Fibroblast of the conjunctiva (primary cell): ENCODE measurements around the gene TTC7B.

Experiments used
- DNase-seq: peaks from one replicate; pipeline ENCODE4 v3.0.0-alpha.2; 2010; ENCODE audit warnings: low read depth

Gene TTC7B

DNA sequence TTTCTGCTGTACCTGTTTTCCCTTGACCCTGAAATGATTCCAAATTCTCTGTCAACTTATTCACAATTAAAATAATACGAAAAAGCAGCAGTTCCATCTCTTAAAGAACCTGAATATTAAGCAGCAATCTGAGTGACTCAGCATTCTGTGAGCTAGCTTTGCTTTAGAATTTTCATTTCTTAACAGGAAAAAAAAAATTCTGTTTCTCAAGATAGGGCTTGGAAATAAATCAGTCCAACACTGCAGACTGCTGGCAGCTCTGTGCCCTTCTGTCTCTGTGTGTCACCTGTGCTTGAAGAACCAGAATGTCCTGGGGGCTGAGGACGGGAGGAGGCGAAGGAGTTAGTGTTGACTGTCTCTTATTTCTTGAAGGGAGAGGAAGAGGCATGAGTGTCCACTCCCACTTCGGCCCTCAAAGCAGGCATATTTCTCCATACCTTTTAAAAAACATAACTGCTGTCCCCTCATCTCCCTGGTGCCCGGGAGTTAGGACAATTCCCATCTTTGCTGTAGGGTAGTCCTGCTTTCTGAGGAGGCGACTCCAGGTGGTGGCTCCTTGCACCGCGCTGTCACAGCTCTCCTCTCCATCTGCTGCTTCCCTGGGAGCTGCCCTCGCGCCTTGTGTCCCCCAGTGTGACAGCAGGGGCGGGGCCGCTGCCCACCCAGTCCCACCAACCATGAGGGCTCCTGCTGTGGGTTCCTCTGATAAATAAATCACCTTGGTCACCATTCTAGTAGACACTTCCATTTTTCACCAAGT lies 216.3 kb downstream of the TTC7B start:
- DNase-seq = no peak

DNA sequence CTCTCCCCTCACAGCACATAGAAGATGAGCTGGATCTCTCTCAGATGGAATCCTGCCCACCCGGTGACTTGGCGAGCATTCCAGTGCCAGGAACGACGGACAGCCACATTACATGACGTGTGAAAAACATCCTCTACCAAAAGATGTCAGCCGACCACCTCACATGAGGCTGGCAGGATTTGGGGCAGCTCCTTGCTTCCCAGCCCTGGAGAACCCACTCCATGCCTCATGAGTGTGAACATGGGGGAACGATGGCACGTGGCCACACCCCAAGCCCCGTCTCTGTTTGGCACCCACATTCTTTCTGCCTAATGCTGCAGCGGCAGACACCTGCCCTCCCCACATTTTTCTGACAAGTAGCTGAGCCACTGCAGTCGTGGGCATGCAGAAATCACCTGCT lies 216.9 kb downstream of the TTC7B start:
- DNase-seq = no peak

DNA sequence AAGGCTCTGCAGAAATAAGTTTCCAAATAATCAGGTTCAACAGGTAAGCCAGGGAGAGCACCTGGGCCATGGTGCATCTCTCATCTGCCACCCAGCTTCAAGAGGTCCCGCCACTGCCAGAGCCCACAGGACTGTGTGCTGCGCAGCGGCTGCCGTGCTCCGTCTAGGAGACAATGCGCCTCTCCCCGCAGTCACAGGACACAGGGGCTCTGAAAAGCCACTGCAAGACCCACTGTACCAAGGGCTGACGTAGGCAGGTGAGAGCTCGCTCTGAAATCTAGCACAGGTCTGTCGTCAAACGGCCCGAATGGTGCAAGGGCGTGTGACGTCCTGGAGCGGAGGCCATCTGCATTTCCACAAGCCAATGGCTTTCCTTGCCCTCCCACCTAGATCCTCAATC lies 218.3 kb downstream of the TTC7B start:
- DNase-seq = no peak

DNA sequence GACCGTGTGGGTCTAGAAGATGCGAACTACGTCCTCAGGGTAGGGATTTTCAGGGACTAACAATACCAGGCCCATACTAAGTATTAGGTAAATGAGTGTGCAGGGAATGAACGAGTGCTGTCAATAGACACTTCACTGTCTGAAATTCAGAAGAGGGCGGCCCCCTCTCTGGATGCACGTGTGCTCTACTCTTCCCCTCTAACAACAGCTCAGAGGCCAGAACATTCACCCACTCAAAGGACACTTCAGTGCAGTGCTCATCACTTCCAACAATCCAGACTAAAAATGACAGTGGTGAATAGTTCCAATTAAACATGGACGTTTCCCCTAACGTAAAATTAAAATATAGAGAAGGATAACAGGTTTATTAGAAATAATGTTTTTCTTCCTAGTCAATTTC lies 219.5 kb downstream of the TTC7B start:
- no peak for DNase-seq

DNA sequence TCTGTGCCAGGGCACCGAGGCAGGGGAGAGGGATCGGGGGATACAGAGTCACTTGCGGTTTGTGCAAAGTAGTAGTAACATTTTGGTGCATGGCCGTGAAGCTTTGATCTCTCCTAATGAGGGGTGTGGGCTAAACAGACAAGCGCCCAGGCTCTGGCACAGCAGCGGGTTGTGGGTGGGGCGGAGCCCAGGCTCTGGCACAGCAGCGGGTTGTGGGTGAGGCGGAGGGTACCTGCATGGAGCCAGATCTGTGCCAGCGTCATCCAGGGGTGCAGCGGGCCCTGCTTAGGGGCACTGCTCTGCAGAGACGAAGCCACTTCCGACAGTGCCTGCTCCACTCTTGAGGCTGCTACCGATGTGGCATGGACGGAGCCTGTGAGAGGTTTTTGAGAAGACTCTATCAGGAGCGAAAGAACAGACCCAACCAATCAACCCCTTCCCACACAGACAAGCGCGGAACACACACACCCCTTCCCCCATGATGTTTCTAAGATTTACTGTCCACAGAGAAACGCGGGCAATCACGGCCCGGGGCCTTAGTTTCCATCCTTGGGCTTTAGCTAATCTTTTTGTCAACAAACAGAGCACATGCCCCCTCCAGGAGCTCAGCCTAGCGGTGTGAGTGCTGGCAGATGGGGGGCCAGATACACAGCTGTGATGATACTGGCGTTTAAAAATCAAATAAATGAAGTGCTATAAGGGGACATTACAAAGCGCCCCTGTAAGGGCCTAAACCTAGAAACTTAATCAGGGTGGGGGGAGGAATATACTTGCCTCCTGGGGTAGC lies 222.8 kb downstream of the TTC7B start:
- DNase-seq = no peak

DNA sequence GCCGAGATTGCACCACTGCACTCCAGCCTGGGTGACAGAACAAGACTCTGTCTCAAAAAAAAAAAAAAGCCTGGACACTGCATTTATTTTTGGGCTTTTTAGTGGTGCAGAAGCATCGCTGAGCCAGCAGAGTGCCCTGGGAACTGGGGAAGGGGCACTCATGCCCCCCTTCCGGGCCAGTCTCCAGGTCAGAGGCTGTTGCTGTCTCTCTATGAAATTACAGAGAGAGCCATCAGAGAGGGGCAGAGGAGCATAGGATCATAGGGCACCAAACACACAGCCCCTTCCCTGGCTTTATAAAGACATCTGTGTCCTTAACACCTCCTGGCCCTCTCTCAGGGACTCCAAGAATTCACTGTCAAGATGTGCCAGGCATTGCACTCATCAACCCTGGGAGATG lies 223.6 kb downstream of the TTC7B start:
- no peak for DNase-seq

DNA sequence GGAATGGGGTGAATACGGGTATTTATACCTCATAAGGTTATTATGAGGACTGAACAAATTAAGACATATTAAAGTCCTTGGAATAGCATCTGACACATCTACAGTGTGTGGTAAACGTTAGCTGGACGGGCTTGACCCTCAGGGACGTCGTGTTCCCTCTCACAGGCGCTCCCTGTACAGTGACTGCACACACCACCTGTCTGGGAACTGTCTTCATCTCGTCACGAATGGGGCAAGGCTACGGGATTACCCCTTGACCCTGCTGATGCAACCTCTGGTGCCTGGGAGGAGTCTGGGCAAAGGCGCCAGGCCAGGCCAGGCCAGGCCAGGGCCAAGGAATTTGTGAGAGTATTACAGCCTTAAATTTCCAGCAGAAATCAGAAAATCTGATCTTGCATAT lies 228.3 kb downstream of the TTC7B start:
- no peak for DNase-seq

DNA sequence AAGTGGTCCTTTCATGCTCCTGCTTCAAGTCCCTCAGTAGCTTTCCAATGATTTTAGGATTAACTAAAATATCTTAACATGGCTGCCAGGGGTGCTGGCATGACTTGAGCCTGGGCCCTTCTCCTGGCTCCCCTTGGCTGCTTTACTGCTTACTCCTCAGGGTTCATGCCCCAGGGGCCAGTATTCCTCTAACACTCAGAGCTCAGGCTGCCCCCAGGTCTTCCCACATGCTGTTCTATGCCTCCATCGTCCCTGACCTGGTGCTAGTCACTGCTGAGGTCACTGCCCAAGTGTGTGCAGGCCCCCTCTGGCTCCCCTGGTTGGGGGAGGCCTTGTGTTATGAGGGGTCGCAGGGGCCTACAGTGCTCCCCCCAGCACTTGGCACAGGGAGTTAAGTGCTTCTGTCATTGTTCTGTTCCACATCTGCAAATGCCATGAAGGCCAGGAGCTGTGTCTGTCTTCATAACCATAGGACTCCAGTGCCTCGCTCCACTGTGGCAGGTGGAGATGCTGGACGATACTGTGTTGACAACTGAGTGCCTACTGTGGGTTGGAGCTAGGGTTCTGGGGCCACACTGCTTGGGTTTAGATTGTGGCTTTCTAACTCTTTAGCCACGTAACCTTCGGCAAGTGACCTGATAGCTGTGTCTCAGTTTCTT lies 228.8 kb downstream of the TTC7B start:
- DNase-seq = no peak

DNA sequence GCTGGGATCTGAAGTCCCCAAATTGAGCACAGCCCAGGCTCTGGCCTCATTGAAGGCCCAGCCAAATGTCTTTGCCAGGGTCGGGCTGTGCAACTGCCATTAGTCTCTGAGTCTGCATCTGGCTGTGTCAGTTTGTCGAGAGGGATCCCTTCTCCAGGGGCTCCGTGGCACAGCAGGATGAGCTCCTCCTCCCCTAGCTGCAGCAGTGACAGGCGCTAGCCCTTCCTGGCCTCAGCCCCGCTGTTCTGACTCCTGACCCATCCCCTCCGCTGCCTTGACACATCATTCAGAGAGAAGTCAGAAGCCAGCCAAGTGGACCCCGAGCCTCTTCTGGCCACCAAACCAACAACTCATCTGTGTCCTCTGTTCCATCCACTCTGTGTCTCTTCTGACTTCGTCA lies 231.1 kb downstream of the TTC7B start:
- DNase-seq = no peak

DNA sequence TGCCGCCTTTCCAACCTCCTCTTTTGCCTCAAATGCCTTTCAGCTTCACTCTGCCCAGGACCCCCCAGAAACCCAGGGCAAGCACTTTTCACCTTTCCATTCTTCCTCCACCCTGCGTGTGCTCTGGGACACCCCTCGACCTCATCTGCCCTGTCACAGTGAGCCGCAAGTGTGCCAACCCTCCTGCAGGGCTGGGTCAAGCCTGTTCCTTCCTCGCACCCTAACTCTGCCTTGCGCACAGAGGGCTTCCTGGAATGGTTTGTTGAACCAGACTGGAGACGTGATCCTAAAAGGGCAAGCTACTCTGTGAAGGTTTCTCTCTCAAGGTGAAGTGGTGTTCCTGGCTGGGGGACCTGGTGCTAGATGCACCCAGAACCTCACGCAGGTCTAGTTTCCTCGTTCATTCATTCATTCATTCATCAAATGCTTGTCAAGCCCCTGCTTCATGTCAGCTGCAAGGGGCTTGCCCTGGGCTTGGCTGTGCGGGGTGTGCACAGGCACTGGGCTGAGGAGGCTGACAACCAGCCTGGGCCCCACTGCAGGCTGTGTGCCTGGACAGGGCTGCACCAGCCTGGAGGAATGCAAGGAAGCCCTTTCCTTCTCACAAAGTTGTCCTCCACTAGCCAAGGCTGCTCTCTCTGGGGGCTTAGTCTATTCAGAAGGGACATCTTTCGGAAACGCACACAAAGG lies 232.2 kb downstream of the TTC7B start:
- DNase-seq = no peak

DNA sequence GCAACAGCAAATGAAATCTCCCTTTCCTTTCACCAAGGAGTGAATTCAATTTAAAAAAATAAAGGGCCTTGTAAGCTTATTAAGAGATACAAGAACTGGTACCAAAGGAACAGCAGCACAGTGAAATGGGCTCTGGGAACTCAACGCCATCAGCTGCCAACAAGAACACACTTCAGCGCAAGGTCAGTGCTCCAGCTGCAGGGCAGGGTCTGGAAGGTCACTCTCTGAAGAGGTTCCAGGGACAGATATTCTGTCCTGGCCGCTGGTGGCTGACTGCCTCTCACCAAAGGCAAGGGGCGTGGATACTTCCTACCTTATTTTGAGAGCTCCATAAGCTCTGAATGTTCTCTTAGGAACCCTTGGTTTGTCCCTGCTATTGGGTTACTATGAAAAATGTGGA lies 232.8 kb downstream of the TTC7B start:
- DNase-seq = no peak

DNA sequence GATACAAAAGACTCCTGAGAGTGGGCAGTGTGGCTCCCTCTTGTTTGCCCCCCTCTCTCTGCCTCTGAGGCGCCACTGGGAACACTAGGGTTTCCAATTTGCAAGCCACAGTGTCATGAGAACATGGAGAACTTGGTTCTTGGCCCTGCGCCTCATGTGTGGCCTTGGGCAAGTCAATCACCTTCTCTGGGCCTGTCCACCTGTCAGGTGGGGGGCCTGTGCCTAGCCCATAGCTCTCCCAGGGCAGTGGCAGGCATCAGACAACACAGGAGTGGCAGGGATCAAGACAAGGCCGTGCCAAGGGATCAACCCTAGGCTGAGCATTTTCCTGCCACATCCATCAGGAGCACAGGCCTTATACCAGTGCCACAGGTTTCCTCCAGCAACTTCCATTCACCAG lies 234.1 kb downstream of the TTC7B start:
- DNase-seq = no peak

DNA sequence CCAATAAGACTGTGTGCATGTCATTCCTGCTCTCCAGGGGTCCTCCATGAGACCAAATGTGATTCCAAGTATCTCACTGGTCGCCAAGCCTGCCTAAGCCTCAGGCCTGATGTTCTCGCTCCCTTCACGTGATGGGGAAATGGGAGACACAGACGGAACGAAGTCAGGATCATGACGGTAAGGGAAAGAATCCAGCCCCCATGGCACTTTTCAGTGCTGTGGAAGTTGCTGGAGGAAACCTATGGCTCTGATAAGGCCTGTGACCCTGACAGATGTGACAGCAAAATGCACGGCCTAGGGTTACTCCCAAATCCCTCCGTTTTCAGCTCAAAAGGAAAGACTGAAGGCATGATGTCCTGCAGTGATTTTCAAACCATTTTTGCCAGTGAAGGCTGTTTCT lies 234.5 kb downstream of the TTC7B start:
- DNase-seq = no peak

DNA sequence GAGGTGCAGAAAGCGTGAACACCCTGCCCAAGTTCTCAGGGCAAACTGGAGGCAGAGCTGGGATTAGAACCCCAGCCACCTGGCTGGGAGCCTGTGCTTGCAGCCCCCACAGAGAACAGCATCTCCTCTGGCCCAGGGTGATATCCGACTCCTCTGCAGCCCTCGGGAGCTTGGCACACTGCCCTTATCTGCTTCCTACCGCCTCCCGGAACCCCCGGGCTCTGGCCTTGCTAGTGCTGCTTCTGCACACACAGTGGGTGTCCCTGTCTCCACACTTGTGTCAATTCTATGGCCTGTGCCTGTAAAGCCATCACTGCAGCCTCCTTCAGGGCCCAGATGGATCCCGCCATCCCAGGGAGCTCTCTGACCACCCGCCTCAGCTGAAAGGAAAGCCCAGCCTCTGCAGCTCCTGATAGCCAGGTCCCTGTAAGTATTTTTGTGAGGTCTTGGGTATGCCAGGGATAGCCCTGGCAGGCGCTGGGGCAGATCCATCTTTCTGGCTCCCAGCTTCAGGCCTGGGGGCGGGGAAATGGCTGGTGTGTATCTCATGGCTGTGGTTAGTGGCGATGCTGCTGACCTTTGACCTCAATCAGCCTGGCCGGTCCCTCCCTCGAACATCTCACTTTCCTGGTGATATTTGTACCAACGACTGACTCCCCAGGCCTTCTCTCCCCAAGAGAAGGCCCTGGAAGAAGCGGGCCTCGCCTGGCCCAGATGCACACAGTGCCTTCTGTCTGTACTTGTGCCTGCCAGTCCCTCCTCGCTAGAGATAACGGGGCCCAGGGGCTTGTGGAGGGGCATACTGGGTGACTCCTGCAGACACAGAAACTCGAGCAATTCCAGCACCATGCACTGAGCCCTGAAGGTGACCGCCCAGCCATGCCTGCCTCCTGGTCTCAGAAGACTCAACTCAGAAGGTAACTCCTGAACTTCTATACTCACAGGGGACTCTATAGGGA lies 235.6 kb downstream of the TTC7B start:
- no peak for DNase-seq

DNA sequence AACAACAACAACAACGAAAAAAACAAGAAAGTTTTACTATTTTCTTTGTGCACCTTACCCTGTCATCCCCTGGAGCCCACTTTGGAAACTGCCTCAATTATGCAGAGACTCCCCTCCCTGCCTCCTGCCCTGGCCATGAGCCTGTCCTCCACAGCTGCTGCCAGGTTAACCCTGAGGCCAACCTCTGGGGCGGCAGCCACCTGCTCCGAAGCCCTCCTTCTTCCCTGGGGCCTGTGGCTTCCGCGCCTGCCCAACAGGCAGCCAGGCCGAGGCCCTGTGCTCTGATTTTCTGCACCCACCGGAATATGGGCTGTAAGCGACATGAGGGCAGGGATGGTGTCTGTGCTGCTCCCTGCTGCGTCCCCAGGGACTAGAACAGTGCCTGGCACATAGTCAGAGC lies 236.4 kb downstream of the TTC7B start:
- DNase-seq = no peak

DNA sequence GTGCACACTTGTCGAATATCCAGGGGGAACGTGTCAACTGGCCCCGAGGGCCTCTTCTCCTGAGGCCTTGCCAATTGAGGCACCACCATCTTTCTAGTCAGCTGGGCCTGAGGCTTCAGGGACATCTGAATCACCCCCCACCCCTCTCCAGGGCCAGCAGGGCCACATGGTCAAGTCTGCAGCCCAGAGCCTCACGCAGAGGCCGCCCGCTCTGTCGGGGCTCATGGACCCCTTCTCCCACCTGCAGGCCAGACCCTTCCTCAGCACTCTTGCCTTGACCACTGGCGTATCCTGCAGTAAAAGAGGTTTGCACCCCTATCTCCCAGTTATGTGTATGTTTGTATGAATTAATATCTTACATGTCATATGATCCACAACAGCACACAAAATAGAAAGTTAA lies 237.1 kb downstream of the TTC7B start:
- DNase-seq = no peak

DNA sequence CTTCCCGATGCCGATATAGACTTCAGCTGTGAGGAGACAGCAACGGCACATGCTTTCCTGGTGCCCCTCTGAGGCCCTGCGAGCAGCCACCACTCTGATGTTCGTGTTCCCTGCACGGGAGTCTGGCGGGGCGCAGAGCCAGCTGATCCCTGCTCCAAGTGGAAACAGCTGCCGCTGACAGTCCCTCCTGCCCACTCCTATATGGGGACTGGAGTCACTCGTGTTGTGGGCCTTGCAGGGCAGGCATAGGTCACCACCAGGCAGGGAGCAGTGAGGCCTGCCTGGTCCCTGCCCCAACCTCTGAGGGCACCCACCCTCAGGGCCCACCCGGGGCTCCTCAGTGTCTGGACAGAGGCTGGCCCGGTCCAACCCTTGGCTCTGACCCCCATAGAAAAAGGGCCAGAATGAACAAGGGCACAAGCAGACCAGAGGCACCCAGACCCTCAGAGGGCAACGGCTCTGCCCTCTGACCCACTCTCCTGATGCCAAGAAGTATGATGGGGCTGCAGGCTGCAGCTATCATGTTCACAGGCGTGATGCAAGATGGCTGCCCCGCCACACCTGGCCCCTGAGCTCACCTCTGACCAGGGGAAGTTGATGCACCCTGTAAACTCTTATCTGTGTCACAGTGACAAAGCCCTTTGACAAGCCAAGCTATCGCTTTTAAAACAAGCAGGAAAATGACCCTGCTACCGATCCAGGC lies 237.8 kb downstream of the TTC7B start:
- DNase-seq = no peak

DNA sequence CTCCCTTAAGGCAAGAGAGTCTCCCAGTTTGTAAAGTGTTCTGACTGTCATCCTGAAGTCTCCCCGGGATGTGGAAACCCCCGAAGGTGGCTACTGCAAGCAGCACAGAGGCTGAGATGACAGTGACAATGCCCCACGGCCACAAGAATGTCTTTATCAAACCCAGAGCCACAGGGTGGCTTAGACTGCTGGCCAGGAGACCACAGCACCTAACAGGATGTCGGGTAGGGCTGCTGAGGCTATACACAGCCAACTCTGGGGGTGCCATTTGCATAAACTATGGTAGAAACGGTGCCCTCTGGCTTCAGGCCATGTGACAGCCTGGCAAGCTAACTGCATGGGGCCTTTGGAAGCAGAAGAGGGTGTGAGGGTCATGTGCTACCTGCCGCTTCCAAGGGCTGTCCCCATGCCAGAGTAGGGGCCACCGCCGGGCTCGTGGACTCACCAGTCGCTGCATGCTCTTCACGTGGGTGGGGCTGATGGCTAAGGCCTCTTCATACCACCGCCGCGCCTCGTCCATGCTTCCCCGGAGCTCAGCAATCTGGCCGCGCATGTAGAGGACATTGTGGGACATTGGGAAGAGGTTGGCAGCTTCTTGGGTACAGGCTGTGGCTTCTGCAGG lies 238.5 kb downstream of the TTC7B start:
- no peak for DNase-seq

DNA sequence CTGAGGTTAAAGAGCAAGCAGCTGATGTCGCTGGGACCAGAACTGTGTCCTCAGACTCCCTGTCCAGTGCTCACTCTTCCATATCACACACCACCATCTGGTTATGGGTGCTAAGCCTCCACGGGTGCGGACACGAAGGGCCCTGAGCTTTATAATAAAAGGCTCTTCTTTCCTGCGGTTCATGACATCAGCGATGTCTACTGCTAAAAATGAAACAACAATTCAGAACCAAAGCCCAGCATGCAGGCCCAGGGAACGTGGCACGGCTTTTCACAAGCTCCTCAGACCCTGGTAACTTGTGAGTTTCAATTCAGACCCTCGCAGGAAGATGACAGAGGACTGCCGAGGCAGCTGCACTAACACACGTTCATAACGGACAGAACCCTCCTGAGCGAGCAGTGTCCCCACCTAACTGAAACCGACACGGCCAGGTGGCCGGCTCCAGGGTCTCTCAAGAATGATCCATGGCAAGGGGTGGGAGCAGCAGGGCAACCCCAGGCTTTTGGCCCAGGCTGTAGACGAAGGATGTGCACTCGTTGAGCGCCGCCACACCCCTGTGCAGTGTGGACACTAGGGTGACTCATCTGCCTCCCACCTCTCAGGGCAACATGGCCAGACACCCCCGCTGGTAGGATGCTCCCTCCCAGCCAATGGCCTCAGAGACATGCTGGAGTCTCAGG lies 239.1 kb downstream of the TTC7B start:
- DNase-seq = no peak

DNA sequence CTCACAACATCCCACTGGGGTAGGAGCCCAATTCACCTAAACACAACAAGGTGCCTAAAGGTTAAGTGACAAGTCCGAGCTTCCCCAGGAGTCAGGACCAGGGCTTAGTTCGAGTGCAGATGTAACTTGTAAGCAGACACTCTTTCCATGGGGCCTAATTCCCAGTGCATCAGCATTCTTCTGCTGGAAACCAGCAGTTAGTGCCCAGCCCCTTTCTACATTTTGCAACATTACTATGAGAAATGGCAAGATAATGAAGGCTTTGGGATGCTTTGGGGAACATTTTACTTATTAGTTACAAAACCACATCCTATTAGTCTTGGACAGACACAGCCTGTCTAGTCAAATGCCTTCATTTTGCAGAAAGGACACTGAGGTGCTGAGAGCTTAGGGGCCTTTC lies 239.6 kb downstream of the TTC7B start:
- DNase-seq = no peak
